SW 1271 (cell line): Measurements from ENCODE around the gene MAST4.
A peak's percentile ranks its signal among the peaks of the same experiment; 100 is the strongest.
"Not testable (repeated sequence)": the region's sequence is repeated elsewhere in the genome, so short reads cannot be mapped to it uniquely, and the experiment has no call there.

Experiments used
- DNase-seq, 2 experiments: peaks; one replicate each; lab custom pipeline; 2025; lab: John Stamatoyannopoulos, UW

The MAST4 gene

GRCh38 chr5:66646570-66646969 is 50.4 kb downstream of the MAST4 start:
- DNase-seq: no peak

DNA sequence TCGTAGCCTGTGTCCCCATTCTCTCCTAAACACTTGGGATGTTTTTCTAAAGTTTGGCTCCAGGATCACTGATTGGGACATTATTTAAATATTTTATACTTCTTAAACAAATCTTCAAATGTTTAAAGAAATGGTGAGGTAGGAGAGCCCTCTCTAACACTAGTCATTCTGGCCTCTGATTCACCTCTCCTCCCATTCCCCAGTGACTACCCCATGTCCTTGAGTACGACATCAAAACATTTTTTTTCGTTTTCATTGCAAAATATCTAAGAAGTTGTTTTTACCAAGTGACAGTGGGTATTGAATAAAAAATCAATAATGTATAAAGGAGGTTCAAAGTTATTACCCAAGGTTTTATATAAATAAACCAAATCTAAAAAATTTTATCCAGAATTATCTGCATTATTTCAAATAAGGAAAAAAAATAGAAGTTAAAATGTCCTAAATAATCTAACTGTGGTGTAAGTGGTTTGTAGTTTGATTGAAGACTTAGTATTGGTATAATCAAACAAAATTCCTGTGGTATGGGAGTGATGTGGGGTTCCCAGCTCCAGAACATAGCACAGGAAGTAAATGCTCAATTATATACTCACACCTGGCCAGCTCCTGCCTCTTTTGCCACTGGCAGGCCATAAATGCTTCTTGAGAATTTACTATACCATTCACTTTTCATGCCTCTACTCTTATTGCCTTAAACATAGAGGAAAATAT is 51.1 kb downstream of the MAST4 start:
- no peak for DNase-seq

DNA sequence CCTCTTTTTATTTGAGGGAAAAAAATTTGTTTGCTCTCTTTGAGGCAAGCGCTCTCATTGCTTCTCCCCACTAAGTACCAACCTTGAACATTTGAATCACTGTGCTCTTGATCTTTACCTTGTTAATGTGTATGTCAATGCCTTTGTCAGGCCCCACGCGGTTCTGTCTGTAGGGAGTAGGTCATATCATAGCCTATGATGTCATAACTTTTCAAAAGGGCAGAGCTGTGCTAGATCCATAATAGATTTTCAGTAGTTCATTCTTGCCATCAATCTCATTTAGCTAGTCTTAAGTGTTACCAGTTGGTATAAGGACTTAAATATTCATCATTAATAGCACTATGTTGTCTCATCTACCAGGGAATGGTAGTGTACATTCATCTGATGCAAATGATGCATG is 56.6 kb downstream of the MAST4 start:
- DNase-seq: no peak

GRCh38 chr5:66653325-66653724 is 57.1 kb downstream of the MAST4 start:
- peak; percentile 66 to 71 for DNase-seq

- no peak for DNase-seq
Measured at GRCh38 chr5:66655395-66656324, 59.5 kb downstream of the MAST4 start.

GRCh38 chr5:66658516-66658915 is 62.3 kb downstream of the MAST4 start:
- no peak for DNase-seq

DNA sequence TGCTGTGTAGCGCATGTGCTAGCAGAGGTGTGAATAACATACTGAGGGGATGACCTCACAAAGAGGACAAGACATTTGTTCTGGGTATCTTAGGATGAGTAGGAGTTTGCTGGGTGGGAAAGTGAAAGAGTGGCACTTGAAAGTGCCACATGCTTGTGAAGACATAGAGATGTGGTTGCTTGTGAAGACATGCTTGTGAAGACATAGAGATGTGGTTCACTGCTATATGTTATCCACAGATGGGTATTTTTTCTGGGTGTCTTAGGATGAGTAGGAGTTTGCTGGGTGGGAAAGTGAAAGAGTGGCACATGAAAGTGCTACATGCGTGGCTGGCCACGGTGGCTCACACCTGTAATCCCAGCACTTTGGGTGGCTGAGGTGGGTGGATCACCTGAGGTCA is 63.6 kb downstream of the MAST4 start:
- no peak for DNase-seq

DNA sequence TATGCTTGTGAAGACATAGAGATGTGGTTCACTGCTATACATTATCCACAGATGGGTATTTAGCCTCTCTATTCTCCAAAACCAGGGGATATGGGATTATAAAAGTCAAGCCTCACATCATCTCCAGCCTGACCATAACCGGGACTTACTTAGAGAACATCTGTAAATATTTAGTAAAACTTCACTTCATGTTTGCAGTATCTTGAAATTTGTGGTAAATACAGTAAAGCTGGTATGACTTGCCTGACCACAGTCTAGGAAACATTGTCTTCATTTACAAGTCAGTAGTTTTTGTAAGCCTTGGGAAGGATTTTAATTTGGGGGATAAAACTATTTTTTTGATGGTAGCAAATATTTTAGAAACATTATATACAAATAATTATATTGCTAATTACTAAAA is 64.2 kb downstream of the MAST4 start:
- DNase-seq: no peak

DNA sequence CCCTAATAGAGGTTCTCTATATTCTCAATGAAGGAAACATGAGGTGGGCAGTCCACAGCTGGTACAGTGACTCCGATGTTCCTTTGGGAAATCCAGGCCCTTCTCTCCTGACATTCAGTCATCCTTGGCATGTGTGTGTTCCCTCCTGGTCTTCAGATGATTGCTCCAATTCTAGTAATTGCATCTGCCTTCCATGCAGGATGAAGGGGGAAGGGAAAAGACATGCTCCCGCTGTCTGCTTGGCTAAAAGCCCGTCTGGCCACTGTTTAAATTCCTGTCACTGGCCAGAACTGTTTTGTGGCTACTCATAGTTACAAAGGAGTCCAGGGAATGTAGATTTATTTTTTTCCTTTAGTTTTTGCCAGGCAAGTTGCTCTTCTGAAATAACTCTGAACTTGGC is 65.0 kb downstream of the MAST4 start:
- DNase-seq: no peak

DNA sequence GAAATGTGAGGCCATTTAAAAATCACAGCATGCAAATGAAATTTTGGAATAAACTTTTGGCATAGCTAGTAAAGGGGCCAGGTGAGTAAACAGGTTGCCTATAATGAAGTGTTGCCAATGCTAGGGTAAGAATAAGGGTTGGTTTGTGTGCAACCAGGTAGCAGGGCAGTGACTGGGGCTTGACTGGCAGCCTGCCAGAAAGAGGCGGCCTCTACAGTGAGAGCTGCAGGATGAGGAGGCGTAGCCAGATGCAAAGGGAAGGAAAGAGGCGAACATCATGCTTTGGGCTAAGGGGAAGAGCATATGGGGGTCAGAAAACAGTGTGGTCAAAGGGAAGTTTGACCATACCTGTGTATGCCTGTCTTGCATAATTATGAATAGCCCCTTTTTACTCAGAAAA is 70.6 kb downstream of the MAST4 start:
- DNase-seq: no peak

- DNase-seq: no peak
Measured at GRCh38 chr5:66669086-66669861, 73.1 kb downstream of the MAST4 start.

DNA sequence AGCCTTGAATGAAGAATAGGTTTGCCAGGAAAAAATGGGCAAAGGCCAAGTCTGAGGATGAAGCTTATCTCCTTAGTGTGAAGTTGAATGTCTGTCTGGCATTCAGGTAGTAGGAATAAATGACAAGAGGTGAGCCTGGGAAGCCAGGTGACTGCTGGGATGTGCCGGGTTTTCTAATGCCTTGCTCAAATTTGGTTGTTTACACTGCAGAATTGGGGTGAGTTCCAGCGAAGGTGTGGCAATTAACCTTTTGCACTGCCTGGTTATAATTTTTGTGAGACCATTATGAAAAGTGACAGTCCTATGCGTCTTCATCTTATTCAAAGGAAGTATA is 73.6 kb downstream of the MAST4 start:
- DNase-seq: no peak

DNA sequence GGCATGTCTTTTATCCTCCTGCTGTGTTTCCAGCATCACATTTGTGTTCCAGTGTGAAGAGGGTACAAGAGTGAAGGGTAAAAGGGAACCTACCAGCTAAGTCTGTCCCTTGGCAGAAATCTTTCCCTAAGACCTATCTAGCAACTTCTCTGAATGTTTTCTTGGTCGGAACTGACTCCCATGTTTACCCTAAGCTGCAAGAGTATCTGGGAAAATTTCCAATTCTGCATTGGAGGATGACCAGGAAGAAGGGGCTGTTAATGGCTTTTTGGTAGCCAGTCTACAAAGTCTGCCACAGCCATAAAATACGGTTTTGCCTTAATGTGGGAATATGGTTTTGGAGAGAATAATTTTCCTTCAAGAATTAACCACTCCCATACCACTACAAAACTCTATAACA is 75.1 kb downstream of the MAST4 start:
- no peak for DNase-seq

DNA sequence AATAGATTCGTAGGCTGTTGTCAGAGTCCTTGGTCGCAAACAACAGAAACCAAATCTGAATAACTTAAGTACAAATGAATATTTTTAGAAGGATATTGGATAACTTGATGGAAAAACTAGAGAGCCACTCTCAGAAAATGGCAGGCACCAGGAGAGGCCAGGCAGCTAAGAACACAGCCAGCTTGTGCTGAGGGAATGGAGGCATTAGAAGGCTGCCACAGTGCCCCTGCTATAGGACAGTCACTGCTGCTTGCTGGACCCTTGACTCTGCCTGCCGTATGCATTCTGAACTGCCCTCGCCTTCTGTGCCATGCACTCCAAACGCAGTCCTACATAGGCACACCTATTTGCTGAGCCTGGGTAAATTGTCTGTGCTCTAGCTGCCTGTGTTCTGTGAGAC is 78.6 kb downstream of the MAST4 start:
- DNase-seq: no peak

DNA sequence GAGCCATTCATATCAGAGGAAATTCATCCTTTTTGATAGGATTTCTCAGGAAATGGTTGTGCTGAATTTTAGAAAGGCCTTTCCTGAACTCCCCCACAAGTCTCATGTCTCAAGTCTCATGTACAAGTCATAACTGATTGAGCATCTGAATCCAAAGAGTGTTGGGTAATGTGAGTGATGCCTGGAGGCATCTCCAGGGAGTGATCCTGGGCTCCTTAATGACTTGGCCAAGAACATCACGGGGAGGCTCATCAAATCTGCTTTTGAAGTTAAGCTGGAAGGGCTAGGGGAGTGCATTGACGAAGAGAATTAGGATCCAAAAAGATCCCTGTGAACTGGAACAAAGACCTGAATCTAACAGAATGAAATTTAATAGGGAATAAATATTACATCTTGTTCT is 79.2 kb downstream of the MAST4 start:
- no peak for DNase-seq

GRCh38 chr5:66680221-66680620 is 84.0 kb downstream of the MAST4 start:
- DNase-seq: no peak

DNA sequence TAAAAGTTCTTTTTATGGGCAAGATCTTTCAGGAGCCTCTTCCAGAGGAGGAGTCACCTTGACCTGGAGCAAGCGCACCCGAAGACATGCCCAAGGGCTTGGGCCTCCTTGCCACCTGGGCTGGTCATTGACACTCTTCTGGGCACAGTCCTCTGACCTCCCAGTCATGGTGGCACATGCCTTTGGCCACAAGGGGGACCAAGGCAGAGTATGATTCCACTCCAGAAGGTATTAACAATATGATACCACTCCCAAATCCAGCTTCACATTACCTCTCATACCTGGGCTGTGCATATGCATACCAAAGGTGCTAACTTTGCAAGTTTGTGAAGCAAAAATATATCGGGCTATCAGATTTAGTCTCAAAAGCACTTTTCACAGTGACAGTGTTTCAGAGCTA is 84.6 kb downstream of the MAST4 start:
- DNase-seq: no peak

GRCh38 chr5:66684663-66685062 is 88.5 kb downstream of the MAST4 start:
- DNase-seq: no peak

GRCh38 chr5:66689522-66690220 is 93.5 kb downstream of the MAST4 start:
- DNase-seq: no peak

DNA sequence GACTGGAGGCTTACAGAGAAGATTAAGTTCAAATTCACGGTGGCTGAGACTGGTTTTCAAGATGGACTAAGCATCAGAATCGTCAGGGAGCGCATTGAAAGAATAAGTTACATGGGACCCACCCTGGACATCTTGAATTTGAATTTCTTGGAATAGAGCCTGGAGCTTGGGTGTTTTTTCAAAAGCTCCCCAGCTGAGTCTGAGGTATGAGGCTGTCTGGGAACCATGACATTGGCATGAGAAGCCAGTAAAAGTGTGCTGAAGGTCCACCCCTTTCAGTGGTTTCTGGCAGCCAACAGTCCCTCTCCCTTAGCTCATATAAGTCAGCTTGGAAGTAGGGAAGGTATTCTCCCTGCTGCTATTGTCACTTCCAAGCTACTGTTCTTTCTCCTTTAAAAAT is 97.8 kb downstream of the MAST4 start:
- DNase-seq: no peak

DNA sequence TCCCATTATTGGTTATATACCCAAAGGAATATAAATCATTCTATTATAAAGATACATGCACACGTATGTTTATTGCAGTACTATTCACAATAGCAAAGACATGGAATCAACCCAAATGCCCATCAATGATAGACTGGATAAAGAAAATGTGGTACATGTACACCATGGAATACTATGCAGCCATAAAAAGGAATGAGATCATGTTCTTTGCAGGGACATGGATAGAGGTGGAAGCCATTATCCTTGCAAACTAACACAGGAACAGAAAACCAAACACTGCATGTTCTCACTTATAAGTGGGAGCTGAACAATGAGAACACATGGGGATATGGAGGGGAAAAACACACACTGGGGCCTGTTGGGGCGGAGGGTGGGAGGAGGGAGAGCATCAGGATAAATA is 99.6 kb downstream of the MAST4 start:
- DNase-seq: not testable (repeated sequence)
